Sigmoid colon (tissue), 7 donors: ENCODE measurements around the gene NCOA1. TPM values are rescaled to one million over a fixed set of nuclear protein-coding genes. Genes with fewer than 3 reads are reported as not detected.

Experiments used
- DNase-seq: peaks from one replicate; pipeline ENCODE4 v3.0.0-alpha.2; 2019
- H3K27ac ChIP-seq, 4 donors: fragments of 200-600 bp; sonication (generic); one replicate each; pipeline ENCODE4 v1.5.1; 2016 to 2019; ENCODE audit warnings: mild to moderate bottlenecking in 1 of 4
- H3K27me3 ChIP-seq, 3 donors: fragments of 200-600 bp; sonication (generic); one replicate each; pipeline ENCODE4 v1.5.1; 2019; ENCODE audit warnings: mild to moderate bottlenecking in 1 of 3
- H3K36me3 ChIP-seq, 4 donors: fragments of 200-600 bp; sonication (generic); one replicate each; pipeline ENCODE4 v1.5.1; 2016 to 2019
- H3K4me1 ChIP-seq, 4 donors: fragments of 200-600 bp; sonication (generic); one replicate each; pipeline ENCODE4 v1.5.1; 2017 to 2019
- H3K4me3 ChIP-seq, 4 donors: fragments of 200-600 bp; sonication (generic); one replicate each; pipeline ENCODE4 v1.5.1; 2017 to 2019; ENCODE audit warnings: mild to moderate bottlenecking in 2 of 4, moderate library complexity in 1 of 4
- H3K9me3 ChIP-seq, 4 donors: fragments of 200-600 bp in 3 of 4; sonication (generic) in 3 of 4; one replicate each; pipeline versions ENCODE4 v1.5.1 to v1.6.1; 2013 to 2019
- CTCF ChIP-seq, 4 experiments: fragments of 450-650 bp in 3 of 4; fragments of 200-600 bp in 1 of 4; IDR thresholded peaks; one replicate each; pipeline ENCODE4 v1.5.1; 2016 to 2019; ENCODE audit warnings: antibody characterized with exemption in 4 of 4, mild to moderate bottlenecking in 3 of 4, moderate library complexity in 2 of 4
- EP300 ChIP-seq, 4 donors: sonication (generic); formaldehyde crosslinking; IDR thresholded peaks; one replicate each; pipeline ENCODE4 v1.6.1; 2017; ENCODE audit warnings: antibody characterized with exemption in 4 of 4
- POLR2A ChIP-seq, 2 donors: fragments of 450-650 bp; IDR thresholded peaks; one replicate each; pipeline ENCODE4 v1.6.1; 2016; ENCODE audit warnings: antibody characterized with exemption in 2 of 2, mild to moderate bottlenecking in 2 of 2, moderate library complexity in 2 of 2
- POLR2AphosphoS5 ChIP-seq, 4 donors: sonication (generic); formaldehyde crosslinking; IDR thresholded peaks; one replicate each; pipeline ENCODE4 v1.6.1; 2017; ENCODE audit warnings: antibody characterized with exemption in 4 of 4
- WGBS, 2 donors: extraction: QIAGEN DNeasy Blood & Tissue Kit; methylation state at CpG; one replicate each; pipeline ENCODE4 v1.1.7; 2013; 5-methylcytosine and 5-hydroxymethylcytosine counted together
- intact Hi-C: fragments of 100-400 bp; cut with DNase I; formaldehyde crosslinking; loops from one replicate; pipeline ENCODE4 v1.15.1; 2023
- polyA plus RNA-seq, 3 donors: library from polyadenylated mRNA; stranded (reverse); fragments of 200-250 nt; gene quantifications; one replicate each; pipeline ENCODE4 v1.2.3, GENCODE V29; 2013
- total RNA-seq, 4 donors: library from RNA; depleted of rRNA; stranded (reverse); fragments of >200 nt; gene quantifications; one replicate each; pipeline ENCODE4 v1.1.0, GENCODE V29; 2016
- donor health status: healthy with polysubstance abuse.
- donor health status: Bipolar disorder and iron deficiency.
- donor health status: healthy.

NCOA1 gene
- total and polyA plus RNA-seq, 7 donors, result 11.3 to 61.7 (median 49.2) TPM

- H3K36me3 ChIP-seq, result no peaks in the 10 kb centered on the region
- no peaks in the 10 kb centered on the region for H3K9me3 ChIP-seq
- no peak for DNase-seq
- H3K4me1 ChIP-seq, result peaks cover 0 to 55% (median 42%) of the 10 kb centered on the region in 4 donors
- H3K27ac ChIP-seq, result no peak overlapping the region
- 87 to 93% methylated on average over 3 of the region's 3 CpGs for WGBS, 2 donors
- TF ChIP-seq POLR2AphosphoS5 (IDR thresholded peaks at IDR 0.05) (no peak), CTCF (IDR thresholded peaks at IDR 0.05) (no peak), POLR2A (IDR thresholded peaks at IDR 0.05) (no peak), EP300 (IDR thresholded peaks at IDR 0.05) (no peak)
- H3K4me3 ChIP-seq, result no peak overlapping the region
- intact Hi-C loops, result no loop called here
- no peaks in the 10 kb centered on the region for H3K27me3 ChIP-seq
Measured at GRCh38 chr2:24509840-24510239, 18.8 kb downstream of the NCOA1 start.

- intact Hi-C loops, result no loop called here
- 90 to 97% methylated on average over 1 of the region's 1 CpG for WGBS, 2 donors
- Histone ChIP-seq H3K4me3 (no peak overlapping the region), H3K27ac (no peak overlapping the region), H3K36me3 (no peaks in the 10 kb centered on the region), H3K9me3 (no peaks in the 10 kb centered on the region), H3K27me3 (no peaks in the 10 kb centered on the region), H3K4me1 (peaks cover 0 to 50% (median 37%) of the 10 kb centered on the region in 4 donors)
- DNase-seq, result no peak
- TF ChIP-seq CTCF (IDR thresholded peaks at IDR 0.05), result no peak
Measured at GRCh38 chr2:24510771-24511170, 19.7 kb downstream of the NCOA1 start.

GRCh38 chr2:24511198-24511597 lies 20.1 kb downstream of the NCOA1 start:
- no peaks in the 10 kb centered on the region for H3K27me3 ChIP-seq
- 92% methylated on average over 2 of the region's 2 CpGs for WGBS, 2 donors
- H3K36me3 ChIP-seq, result no peaks in the 10 kb centered on the region
- TF ChIP-seq POLR2A (IDR thresholded peaks at IDR 0.05) (no peak), POLR2AphosphoS5 (IDR thresholded peaks at IDR 0.05) (no peak), CTCF (IDR thresholded peaks at IDR 0.05) (no peak), EP300 (IDR thresholded peaks at IDR 0.05) (no peak)
- no peaks in the 10 kb centered on the region for H3K9me3 ChIP-seq
- DNase-seq, result no peak
- no peak overlapping the region for H3K27ac ChIP-seq
- H3K4me1 ChIP-seq, result peaks cover 0 to 45% (median 34%) of the 10 kb centered on the region in 4 donors
- H3K4me3 ChIP-seq, result no peak overlapping the region
- intact Hi-C loops, result no loop called here

GRCh38 chr2:24511894-24512293 lies 20.8 kb downstream of the NCOA1 start:
- 22 to 48% methylated on average over 3 of the region's 3 CpGs for WGBS, 2 donors
- H3K27ac ChIP-seq, result no peak overlapping the region

More at GRCh38 chr2:24511894-24512293, 20.8 kb downstream of the NCOA1 start:
- no peak for TF ChIP-seq CTCF (IDR thresholded peaks at IDR 0.05)
- no peak for TF ChIP-seq EP300 (IDR thresholded peaks at IDR 0.05)
- TF ChIP-seq POLR2A (IDR thresholded peaks at IDR 0.05), result no peak
- TF ChIP-seq POLR2AphosphoS5 (IDR thresholded peaks at IDR 0.05), result no peak
- intact Hi-C loops, result no loop called here
- peaks cover 0 to 38% (median 30%) of the 10 kb centered on the region in 4 donors for H3K4me1 ChIP-seq
- no peaks in the 10 kb centered on the region for H3K9me3 ChIP-seq
- no peak overlapping the region for H3K4me3 ChIP-seq
- no peak for DNase-seq
- no peaks in the 10 kb centered on the region for H3K36me3 ChIP-seq
- H3K27me3 ChIP-seq, result no peaks in the 10 kb centered on the region
